ENCODE measurements around the gene ANKRD12. TPM values are rescaled to one million over a fixed set of nuclear protein-coding genes. Genes with fewer than 3 reads are reported as not detected.
"Not testable (repeated sequence)": the region's sequence is repeated elsewhere in the genome, so short reads cannot be mapped to it uniquely, and the experiment has no call there.

ANKRD12 gene
- 26.1 TPM for total RNA-seq

- Histone ChIP-seq H3K36me3 (ENCODE audit: control insufficient read depth in 3 of 3, insufficient read depth in 3 of 3, low read length in 3 of 3) (peaks cover 5 to 14% (median 11%) of the 10 kb centered on the region in 3 donors), H3K4me1 (ENCODE audit: control insufficient read depth in 3 of 3, insufficient read depth in 3 of 3, low read length in 3 of 3) (peaks cover 28 to 40% (median 29%) of the 10 kb centered on the region in 3 donors), H3K4me3 (ENCODE audit: low read length in 3 of 3) (peak within 1 kb of the TSS; percentile 92 to 98 (median 96)), H3K27me3 (ENCODE audit: control insufficient read depth in 3 of 3, insufficient read depth in 3 of 3, low read length in 3 of 3) (no peaks in the 10 kb centered on the region), H3K9ac (ENCODE audit: low read depth in 1 of 3, low read length in 3 of 3) (peak within 1 kb of the TSS; percentile 91 to 96 (median 94)), H3K27ac (ENCODE audit: low read depth, low read length) (peak within 1 kb of the TSS; percentile 97), H3K9me3 (ENCODE audit: control insufficient read depth in 3 of 3, low read length in 3 of 3) (no peaks in the 10 kb centered on the region)
These were observed at the start of gene ANKRD12 for GRCh38 chr18:9136315-9137155. TSS of gene ANKRD12 (plus strand) at chr18:9136781. CDS start at chr18:9182433, 45,652 bp downstream.

- no peaks in the 10 kb centered on the region for H3K36me3 ChIP-seq (ENCODE audit: control insufficient read depth in 3 of 3, insufficient read depth in 3 of 3, low read length in 3 of 3)
- no peaks in the 10 kb centered on the region for H3K27me3 ChIP-seq (ENCODE audit: control insufficient read depth in 3 of 3, insufficient read depth in 3 of 3, low read length in 3 of 3)
- H3K9ac ChIP-seq (ENCODE audit: low read depth in 1 of 3, low read length in 3 of 3), result no peak overlapping the region
- no peak overlapping the region for H3K27ac ChIP-seq (ENCODE audit: low read depth, low read length)
- no peaks in the 10 kb centered on the region for H3K9me3 ChIP-seq (ENCODE audit: control insufficient read depth in 3 of 3, low read length in 3 of 3)
- no peaks in the 10 kb centered on the region for H3K4me1 ChIP-seq (ENCODE audit: control insufficient read depth in 3 of 3, insufficient read depth in 3 of 3, low read length in 3 of 3)
- H3K4me3 ChIP-seq (ENCODE audit: low read length in 3 of 3), result no peak overlapping the region
These were observed 49.4 kb upstream of the ANKRD12 start for GRCh38 chr18:9087144-9087543.

- Histone ChIP-seq H3K36me3 (ENCODE audit: control insufficient read depth in 3 of 3, insufficient read depth in 3 of 3, low read length in 3 of 3) (no peaks in the 10 kb centered on the region), H3K27ac (ENCODE audit: low read depth, low read length) (no peak overlapping the region), H3K4me1 (ENCODE audit: control insufficient read depth in 3 of 3, insufficient read depth in 3 of 3, low read length in 3 of 3) (no peaks in the 10 kb centered on the region), H3K4me3 (ENCODE audit: low read length in 3 of 3) (no peak overlapping the region), H3K9ac (ENCODE audit: low read depth in 1 of 3, low read length in 3 of 3) (no peak overlapping the region), H3K9me3 (ENCODE audit: control insufficient read depth in 3 of 3, low read length in 3 of 3) (no peaks in the 10 kb centered on the region), H3K27me3 (ENCODE audit: control insufficient read depth in 3 of 3, insufficient read depth in 3 of 3, low read length in 3 of 3) (no peaks in the 10 kb centered on the region)
These were observed 48.3 kb upstream of the ANKRD12 start for GRCh38 chr18:9088252-9088651.

GRCh38 chr18:9088727-9089126 is 47.9 kb upstream of the ANKRD12 start:
- H3K9ac ChIP-seq (ENCODE audit: low read depth in 1 of 3, low read length in 3 of 3); H3K27me3 ChIP-seq (ENCODE audit: control insufficient read depth in 3 of 3, insufficient read depth in 3 of 3, low read length in 3 of 3); H3K4me1 ChIP-seq (ENCODE audit: control insufficient read depth in 3 of 3, insufficient read depth in 3 of 3, low read length in 3 of 3); H3K4me3 ChIP-seq (ENCODE audit: low read length in 3 of 3); H3K36me3 ChIP-seq (ENCODE audit: control insufficient read depth in 3 of 3, insufficient read depth in 3 of 3, low read length in 3 of 3); H3K27ac ChIP-seq (ENCODE audit: low read depth, low read length); H3K9me3 ChIP-seq (ENCODE audit: control insufficient read depth in 3 of 3, low read length in 3 of 3): not testable (repeated sequence)

- Histone ChIP-seq H3K27me3 (ENCODE audit: control insufficient read depth in 3 of 3, insufficient read depth in 3 of 3, low read length in 3 of 3) (no peaks in the 10 kb centered on the region), H3K9ac (ENCODE audit: low read depth in 1 of 3, low read length in 3 of 3) (no peak overlapping the region), H3K36me3 (ENCODE audit: control insufficient read depth in 3 of 3, insufficient read depth in 3 of 3, low read length in 3 of 3) (no peaks in the 10 kb centered on the region), H3K27ac (ENCODE audit: low read depth, low read length) (no peak overlapping the region), H3K4me3 (ENCODE audit: low read length in 3 of 3) (no peak overlapping the region), H3K4me1 (ENCODE audit: control insufficient read depth in 3 of 3, insufficient read depth in 3 of 3, low read length in 3 of 3) (no peaks in the 10 kb centered on the region), H3K9me3 (ENCODE audit: control insufficient read depth in 3 of 3, low read length in 3 of 3) (no peaks in the 10 kb centered on the region)
These were observed 46.0 kb upstream of the ANKRD12 start for GRCh38 chr18:9090578-9090977.

- no peaks in the 10 kb centered on the region for H3K9me3 ChIP-seq (ENCODE audit: control insufficient read depth in 3 of 3, low read length in 3 of 3)
- no peaks in the 10 kb centered on the region for H3K27me3 ChIP-seq (ENCODE audit: control insufficient read depth in 3 of 3, insufficient read depth in 3 of 3, low read length in 3 of 3)
- no peaks in the 10 kb centered on the region for H3K36me3 ChIP-seq (ENCODE audit: control insufficient read depth in 3 of 3, insufficient read depth in 3 of 3, low read length in 3 of 3)
- H3K4me1 ChIP-seq (ENCODE audit: control insufficient read depth in 3 of 3, insufficient read depth in 3 of 3, low read length in 3 of 3), result no peaks in the 10 kb centered on the region
- no peak overlapping the region for H3K27ac ChIP-seq (ENCODE audit: low read depth, low read length)
- H3K9ac ChIP-seq (ENCODE audit: low read depth in 1 of 3, low read length in 3 of 3), result no peak overlapping the region
- no peak overlapping the region for H3K4me3 ChIP-seq (ENCODE audit: low read length in 3 of 3)
These were observed 45.5 kb upstream of the ANKRD12 start for GRCh38 chr18:9091066-9091476.

GRCh38 chr18:9092665-9093064 is 43.9 kb upstream of the ANKRD12 start:
- H3K36me3 ChIP-seq (ENCODE audit: control insufficient read depth in 3 of 3, insufficient read depth in 3 of 3, low read length in 3 of 3), result no peaks in the 10 kb centered on the region
- no peaks in the 10 kb centered on the region for H3K27me3 ChIP-seq (ENCODE audit: control insufficient read depth in 3 of 3, insufficient read depth in 3 of 3, low read length in 3 of 3)
- peaks cover 0 to 4% (median 0%) of the 10 kb centered on the region in 3 donors for H3K4me1 ChIP-seq (ENCODE audit: control insufficient read depth in 3 of 3, insufficient read depth in 3 of 3, low read length in 3 of 3)
- no peak overlapping the region for H3K4me3 ChIP-seq (ENCODE audit: low read length in 3 of 3)
- H3K9ac ChIP-seq (ENCODE audit: low read depth in 1 of 3, low read length in 3 of 3), result no peak overlapping the region
- H3K9me3 ChIP-seq (ENCODE audit: control insufficient read depth in 3 of 3, low read length in 3 of 3), result no peaks in the 10 kb centered on the region
- no peak overlapping the region for H3K27ac ChIP-seq (ENCODE audit: low read depth, low read length)

GRCh38 chr18:9093109-9093508 is 43.5 kb upstream of the ANKRD12 start:
- H3K9me3 ChIP-seq (ENCODE audit: control insufficient read depth in 3 of 3, low read length in 3 of 3); H3K27me3 ChIP-seq (ENCODE audit: control insufficient read depth in 3 of 3, insufficient read depth in 3 of 3, low read length in 3 of 3); H3K36me3 ChIP-seq (ENCODE audit: control insufficient read depth in 3 of 3, insufficient read depth in 3 of 3, low read length in 3 of 3); H3K4me1 ChIP-seq (ENCODE audit: control insufficient read depth in 3 of 3, insufficient read depth in 3 of 3, low read length in 3 of 3); H3K27ac ChIP-seq (ENCODE audit: low read depth, low read length); H3K4me3 ChIP-seq (ENCODE audit: low read length in 3 of 3); H3K9ac ChIP-seq (ENCODE audit: low read depth in 1 of 3, low read length in 3 of 3): not testable (repeated sequence)

- Histone ChIP-seq H3K27ac (ENCODE audit: low read depth, low read length) (no peak overlapping the region), H3K9me3 (ENCODE audit: control insufficient read depth in 3 of 3, low read length in 3 of 3) (no peaks in the 10 kb centered on the region), H3K4me3 (ENCODE audit: low read length in 3 of 3) (no peak overlapping the region), H3K4me1 (ENCODE audit: control insufficient read depth in 3 of 3, insufficient read depth in 3 of 3, low read length in 3 of 3) (peaks cover 0 to 4% (median 0%) of the 10 kb centered on the region in 3 donors), H3K27me3 (ENCODE audit: control insufficient read depth in 3 of 3, insufficient read depth in 3 of 3, low read length in 3 of 3) (no peaks in the 10 kb centered on the region), H3K9ac (ENCODE audit: low read depth in 1 of 3, low read length in 3 of 3) (no peak overlapping the region), H3K36me3 (ENCODE audit: control insufficient read depth in 3 of 3, insufficient read depth in 3 of 3, low read length in 3 of 3) (no peaks in the 10 kb centered on the region)
These were observed 42.0 kb upstream of the ANKRD12 start for GRCh38 chr18:9094307-9095226.
